WTC11 (cell line): ENCODE measurements around the gene CCDC82. TPM values are rescaled to one million over a fixed set of nuclear protein-coding genes. Genes with fewer than 3 reads are reported as not detected.

Experiments used
- ATAC-seq: fragments of 200-7000 bp; cut with Tn5 transposase; 2 replicates; pipeline ENCODE4 v1.10.0; 2021; ENCODE audit warnings: mild to moderate bottlenecking, moderate library complexity
- CTCF ChIA-PET: fragments of 300-600 bp; sonication (Branson Sonifier 250); formaldehyde crosslinking; loops from one replicate; lab custom pipeline; 2021; ENCODE audit warnings: antibody characterized with exemption; lab: Charles Lee
- POLR2A ChIA-PET: fragments of 350-600 bp; sonication (Branson Sonifier 250); formaldehyde crosslinking; loops from one replicate; lab custom pipeline; 2021; ENCODE audit warnings: antibody characterized with exemption; lab: Charles Lee
- DNase-seq: peaks from one replicate; pipeline ENCODE4 v3.0.0; 2021; ENCODE audit warnings: low spot score
- H3K27ac Mint-ChIP-seq: 2 replicates; pipeline ENCODE4 v1.8.0; 2021; ENCODE audit warnings: mixed read lengths
- H3K27me3 Mint-ChIP-seq: 2 replicates; pipeline ENCODE4 v1.8.0; 2021; ENCODE audit warnings: low read depth, mild to moderate bottlenecking, moderate library complexity, mixed read lengths
- H3K36me3 Mint-ChIP-seq: 2 replicates; pipeline ENCODE4 v1.8.0; 2021; ENCODE audit warnings: mixed read lengths
- H3K4me1 Mint-ChIP-seq: 2 replicates; pipeline ENCODE4 v1.8.0; 2022; ENCODE audit warnings: mixed read lengths
- H3K4me3 Mint-ChIP-seq: 2 replicates; pipeline ENCODE4 v1.8.0; 2021; ENCODE audit warnings: mild to moderate bottlenecking, moderate library complexity, mixed read lengths
- H3K9me3 Mint-ChIP-seq: 2 replicates; pipeline ENCODE4 v1.8.0; 2021; ENCODE audit warnings: mixed read lengths
- GTF2I ChIP-seq: fragments of 250-450 bp; sonication (Bioruptor Pico); conservative IDR thresholded peaks from 2 replicates; pipeline ENCODE4 v1.4.0; 2021; ENCODE audit warnings: mild to moderate bottlenecking
- JAZF1 ChIP-seq: fragments of 250-450 bp; sonication (Bioruptor Pico); IDR thresholded peaks from 2 replicates; pipeline ENCODE4 v1.9.0; 2021; ENCODE audit warnings: moderate library complexity, mild to moderate bottlenecking, inconsistent platforms
- MXD4 ChIP-seq: fragments of 250-450 bp; sonication (Bioruptor Pico); IDR thresholded peaks from 2 replicates; pipeline ENCODE4 v1.8.0; 2021; ENCODE audit warnings: mild to moderate bottlenecking, moderate library complexity, borderline replicate concordance
- RORB ChIP-seq: fragments of 250-450 bp; sonication (Bioruptor Pico); IDR thresholded peaks from 2 replicates; pipeline ENCODE4 v1.9.0; 2021; ENCODE audit warnings: mild to moderate bottlenecking
- TP53 ChIP-seq: sonication (generic); formaldehyde crosslinking; IDR thresholded peaks from 2 replicates; pipeline ENCODE4 v1.8.1; 2023; ENCODE audit warnings: mild to moderate bottlenecking, missing genetic modification reagents
- ZNF138 ChIP-seq: sonication (generic); formaldehyde crosslinking; conservative IDR thresholded peaks from 2 replicates; pipeline ENCODE4 v1.8.1; 2022; ENCODE audit warnings: mild to moderate bottlenecking, moderate library complexity, missing genetic modification reagents
- ZNF423 ChIP-seq: fragments of 250-450 bp; sonication (Bioruptor Pico); IDR thresholded peaks from 2 replicates; pipeline ENCODE4 v2.1.2; 2022; ENCODE audit warnings: mild to moderate bottlenecking, moderate library complexity
- ZNF671 ChIP-seq: fragments of 250-450 bp; sonication (Bioruptor Pico); IDR thresholded peaks from 2 replicates; pipeline ENCODE4 v1.8.0; 2021; ENCODE audit warnings: mild to moderate bottlenecking
- total RNA-seq: library from RNA; stranded (reverse); gene quantifications from 3 replicates; pipeline ENCODE4 v1.2.3, GENCODE V29; 2021
- TF ChIP-seq, protein P1 (sequence below): sonication (generic); formaldehyde crosslinking; IDR thresholded peaks from 2 replicates; pipeline ENCODE4 v1.8.1; 2023; ENCODE audit warnings: mild to moderate bottlenecking, missing genetic modification reagents, moderate library complexity
- TF ChIP-seq, protein P2 (sequence below): sonication (generic); formaldehyde crosslinking; IDR thresholded peaks from 2 replicates; pipeline ENCODE4 v1.8.1; 2023; ENCODE audit warnings: mild to moderate bottlenecking, missing genetic modification reagents, borderline replicate concordance
- TF ChIP-seq, protein P3 (sequence below): sonication (generic); formaldehyde crosslinking; IDR thresholded peaks from 2 replicates; pipeline ENCODE4 v1.8.1; 2023; ENCODE audit warnings: mild to moderate bottlenecking, missing genetic modification reagents, moderate library complexity
- TF ChIP-seq, protein P4 (sequence below): sonication (generic); formaldehyde crosslinking; IDR thresholded peaks from 2 replicates; pipeline ENCODE4 v1.8.0; 2022; ENCODE audit warnings: missing genetic modification reagents
- TF ChIP-seq, protein P5 (sequence below): sonication (generic); formaldehyde crosslinking; conservative IDR thresholded peaks from 2 replicates; pipeline ENCODE4 v1.8.1; 2022; ENCODE audit warnings: mild to moderate bottlenecking, missing genetic modification reagents
- TF ChIP-seq, protein P6 (sequence below): sonication (generic); formaldehyde crosslinking; IDR thresholded peaks from 2 replicates; pipeline ENCODE4 v1.8.1; 2023; ENCODE audit warnings: mild to moderate bottlenecking, missing genetic modification reagents
- TF ChIP-seq, protein P7 (sequence below): sonication (generic); formaldehyde crosslinking; IDR thresholded peaks from 2 replicates; pipeline ENCODE4 v1.8.0; 2023; ENCODE audit warnings: mild to moderate bottlenecking, missing genetic modification reagents

CCDC82 gene
- total RNA-seq, 1 experiment from 2014 or later = 16.3 TPM

DNA sequence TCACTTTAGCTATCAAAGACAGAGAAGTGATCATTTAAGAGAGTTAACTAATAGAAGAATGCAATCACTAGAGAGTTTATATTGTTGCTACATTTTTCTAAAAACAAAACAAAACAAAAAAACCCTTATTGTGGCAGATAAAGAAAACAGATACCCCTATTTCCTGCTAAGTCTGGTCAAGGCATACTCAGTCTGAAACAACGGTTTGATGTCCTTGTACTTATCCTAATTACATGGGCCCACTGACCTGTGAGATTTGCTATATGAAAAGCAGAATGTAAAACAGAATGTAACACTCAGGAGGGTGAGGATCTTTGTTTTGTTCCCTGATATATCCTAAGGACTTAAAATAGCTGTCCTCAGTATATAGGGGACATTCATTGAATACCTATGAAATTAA lies 71.3 kb downstream of the CCDC82 start:
- H3K27me3 Mint-ChIP-seq = no peaks in the 10 kb centered on the region
- DNase-seq (no peak), ATAC-seq (no peak)
- H3K4me1 Mint-ChIP-seq = peaks cover 69% of the 10 kb centered on the region
- ChIA-PET POLR2A (no interaction called here), CTCF (no interaction called here)
- no peak overlapping the region; the same call in 1 of the 2 replicates for H3K27ac Mint-ChIP-seq
- TF ChIP-seq, protein P1, sequence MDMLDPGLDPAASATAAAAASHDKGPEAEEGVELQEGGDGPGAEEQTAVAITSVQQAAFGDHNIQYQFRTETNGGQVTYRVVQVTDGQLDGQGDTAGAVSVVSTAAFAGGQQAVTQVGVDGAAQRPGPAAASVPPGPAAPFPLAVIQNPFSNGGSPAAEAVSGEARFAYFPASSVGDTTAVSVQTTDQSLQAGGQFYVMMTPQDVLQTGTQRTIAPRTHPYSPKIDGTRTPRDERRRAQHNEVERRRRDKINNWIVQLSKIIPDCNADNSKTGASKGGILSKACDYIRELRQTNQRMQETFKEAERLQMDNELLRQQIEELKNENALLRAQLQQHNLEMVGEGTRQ = no peak
- TF ChIP-seq ZNF423 (CRISPR knock-in tag) = no peak
- TF ChIP-seq TP53 (CRISPR knock-in tag) = no peak
- TF ChIP-seq, protein P2, sequence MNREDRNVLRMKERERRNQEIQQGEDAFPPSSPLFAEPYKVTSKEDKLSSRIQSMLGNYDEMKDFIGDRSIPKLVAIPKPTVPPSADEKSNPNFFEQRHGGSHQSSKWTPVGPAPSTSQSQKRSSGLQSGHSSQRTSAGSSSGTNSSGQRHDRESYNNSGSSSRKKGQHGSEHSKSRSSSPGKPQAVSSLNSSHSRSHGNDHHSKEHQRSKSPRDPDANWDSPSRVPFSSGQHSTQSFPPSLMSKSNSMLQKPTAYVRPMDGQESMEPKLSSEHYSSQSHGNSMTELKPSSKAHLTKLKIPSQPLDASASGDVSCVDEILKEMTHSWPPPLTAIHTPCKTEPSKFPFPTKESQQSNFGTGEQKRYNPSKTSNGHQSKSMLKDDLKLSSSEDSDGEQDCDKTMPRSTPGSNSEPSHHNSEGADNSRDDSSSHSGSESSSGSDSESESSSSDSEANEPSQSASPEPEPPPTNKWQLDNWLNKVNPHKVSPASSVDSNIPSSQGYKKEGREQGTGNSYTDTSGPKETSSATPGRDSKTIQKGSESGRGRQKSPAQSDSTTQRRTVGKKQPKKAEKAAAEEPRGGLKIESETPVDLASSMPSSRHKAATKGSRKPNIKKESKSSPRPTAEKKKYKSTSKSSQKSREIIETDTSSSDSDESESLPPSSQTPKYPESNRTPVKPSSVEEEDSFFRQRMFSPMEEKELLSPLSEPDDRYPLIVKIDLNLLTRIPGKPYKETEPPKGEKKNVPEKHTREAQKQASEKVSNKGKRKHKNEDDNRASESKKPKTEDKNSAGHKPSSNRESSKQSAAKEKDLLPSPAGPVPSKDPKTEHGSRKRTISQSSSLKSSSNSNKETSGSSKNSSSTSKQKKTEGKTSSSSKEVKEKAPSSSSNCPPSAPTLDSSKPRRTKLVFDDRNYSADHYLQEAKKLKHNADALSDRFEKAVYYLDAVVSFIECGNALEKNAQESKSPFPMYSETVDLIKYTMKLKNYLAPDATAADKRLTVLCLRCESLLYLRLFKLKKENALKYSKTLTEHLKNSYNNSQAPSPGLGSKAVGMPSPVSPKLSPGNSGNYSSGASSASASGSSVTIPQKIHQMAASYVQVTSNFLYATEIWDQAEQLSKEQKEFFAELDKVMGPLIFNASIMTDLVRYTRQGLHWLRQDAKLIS (CRISPR knock-in tag) = no peak
- no peak for TF ChIP-seq RORB (CRISPR knock-in tag)
- TF ChIP-seq, protein P3, sequence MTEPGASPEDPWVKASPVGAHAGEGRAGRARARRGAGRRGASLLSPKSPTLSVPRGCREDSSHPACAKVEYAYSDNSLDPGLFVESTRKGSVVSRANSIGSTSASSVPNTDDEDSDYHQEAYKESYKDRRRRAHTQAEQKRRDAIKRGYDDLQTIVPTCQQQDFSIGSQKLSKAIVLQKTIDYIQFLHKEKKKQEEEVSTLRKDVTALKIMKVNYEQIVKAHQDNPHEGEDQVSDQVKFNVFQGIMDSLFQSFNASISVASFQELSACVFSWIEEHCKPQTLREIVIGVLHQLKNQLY (CRISPR knock-in tag) = no peak
- TF ChIP-seq JAZF1 (CRISPR knock-in tag) = no peak
- TF ChIP-seq GTF2I (CRISPR knock-in tag) = no peak
- TF ChIP-seq MXD4 (CRISPR knock-in tag) = no peak
- no peak for TF ChIP-seq ZNF671 (CRISPR knock-in tag)
- TF ChIP-seq, protein P4, sequence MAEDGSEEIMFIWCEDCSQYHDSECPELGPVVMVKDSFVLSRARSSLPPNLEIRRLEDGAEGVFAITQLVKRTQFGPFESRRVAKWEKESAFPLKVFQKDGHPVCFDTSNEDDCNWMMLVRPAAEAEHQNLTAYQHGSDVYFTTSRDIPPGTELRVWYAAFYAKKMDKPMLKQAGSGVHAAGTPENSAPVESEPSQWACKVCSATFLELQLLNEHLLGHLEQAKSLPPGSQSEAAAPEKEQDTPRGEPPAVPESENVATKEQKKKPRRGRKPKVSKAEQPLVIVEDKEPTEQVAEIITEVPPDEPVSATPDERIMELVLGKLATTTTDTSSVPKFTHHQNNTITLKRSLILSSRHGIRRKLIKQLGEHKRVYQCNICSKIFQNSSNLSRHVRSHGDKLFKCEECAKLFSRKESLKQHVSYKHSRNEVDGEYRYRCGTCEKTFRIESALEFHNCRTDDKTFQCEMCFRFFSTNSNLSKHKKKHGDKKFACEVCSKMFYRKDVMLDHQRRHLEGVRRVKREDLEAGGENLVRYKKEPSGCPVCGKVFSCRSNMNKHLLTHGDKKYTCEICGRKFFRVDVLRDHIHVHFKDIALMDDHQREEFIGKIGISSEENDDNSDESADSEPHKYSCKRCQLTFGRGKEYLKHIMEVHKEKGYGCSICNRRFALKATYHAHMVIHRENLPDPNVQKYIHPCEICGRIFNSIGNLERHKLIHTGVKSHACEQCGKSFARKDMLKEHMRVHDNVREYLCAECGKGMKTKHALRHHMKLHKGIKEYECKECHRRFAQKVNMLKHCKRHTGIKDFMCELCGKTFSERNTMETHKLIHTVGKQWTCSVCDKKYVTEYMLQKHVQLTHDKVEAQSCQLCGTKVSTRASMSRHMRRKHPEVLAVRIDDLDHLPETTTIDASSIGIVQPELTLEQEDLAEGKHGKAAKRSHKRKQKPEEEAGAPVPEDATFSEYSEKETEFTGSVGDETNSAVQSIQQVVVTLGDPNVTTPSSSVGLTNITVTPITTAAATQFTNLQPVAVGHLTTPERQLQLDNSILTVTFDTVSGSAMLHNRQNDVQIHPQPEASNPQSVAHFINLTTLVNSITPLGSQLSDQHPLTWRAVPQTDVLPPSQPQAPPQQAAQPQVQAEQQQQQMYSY (CRISPR knock-in tag) = no peak
- TF ChIP-seq ZNF138 (CRISPR knock-in tag) = no peak
- TF ChIP-seq, protein P5, sequence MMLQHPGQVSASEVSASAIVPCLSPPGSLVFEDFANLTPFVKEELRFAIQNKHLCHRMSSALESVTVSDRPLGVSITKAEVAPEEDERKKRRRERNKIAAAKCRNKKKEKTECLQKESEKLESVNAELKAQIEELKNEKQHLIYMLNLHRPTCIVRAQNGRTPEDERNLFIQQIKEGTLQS (CRISPR knock-in tag) = no peak
- TF ChIP-seq, protein P6, sequence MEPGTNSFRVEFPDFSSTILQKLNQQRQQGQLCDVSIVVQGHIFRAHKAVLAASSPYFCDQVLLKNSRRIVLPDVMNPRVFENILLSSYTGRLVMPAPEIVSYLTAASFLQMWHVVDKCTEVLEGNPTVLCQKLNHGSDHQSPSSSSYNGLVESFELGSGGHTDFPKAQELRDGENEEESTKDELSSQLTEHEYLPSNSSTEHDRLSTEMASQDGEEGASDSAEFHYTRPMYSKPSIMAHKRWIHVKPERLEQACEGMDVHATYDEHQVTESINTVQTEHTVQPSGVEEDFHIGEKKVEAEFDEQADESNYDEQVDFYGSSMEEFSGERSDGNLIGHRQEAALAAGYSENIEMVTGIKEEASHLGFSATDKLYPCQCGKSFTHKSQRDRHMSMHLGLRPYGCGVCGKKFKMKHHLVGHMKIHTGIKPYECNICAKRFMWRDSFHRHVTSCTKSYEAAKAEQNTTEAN = no peak
- TF ChIP-seq, protein P7, sequence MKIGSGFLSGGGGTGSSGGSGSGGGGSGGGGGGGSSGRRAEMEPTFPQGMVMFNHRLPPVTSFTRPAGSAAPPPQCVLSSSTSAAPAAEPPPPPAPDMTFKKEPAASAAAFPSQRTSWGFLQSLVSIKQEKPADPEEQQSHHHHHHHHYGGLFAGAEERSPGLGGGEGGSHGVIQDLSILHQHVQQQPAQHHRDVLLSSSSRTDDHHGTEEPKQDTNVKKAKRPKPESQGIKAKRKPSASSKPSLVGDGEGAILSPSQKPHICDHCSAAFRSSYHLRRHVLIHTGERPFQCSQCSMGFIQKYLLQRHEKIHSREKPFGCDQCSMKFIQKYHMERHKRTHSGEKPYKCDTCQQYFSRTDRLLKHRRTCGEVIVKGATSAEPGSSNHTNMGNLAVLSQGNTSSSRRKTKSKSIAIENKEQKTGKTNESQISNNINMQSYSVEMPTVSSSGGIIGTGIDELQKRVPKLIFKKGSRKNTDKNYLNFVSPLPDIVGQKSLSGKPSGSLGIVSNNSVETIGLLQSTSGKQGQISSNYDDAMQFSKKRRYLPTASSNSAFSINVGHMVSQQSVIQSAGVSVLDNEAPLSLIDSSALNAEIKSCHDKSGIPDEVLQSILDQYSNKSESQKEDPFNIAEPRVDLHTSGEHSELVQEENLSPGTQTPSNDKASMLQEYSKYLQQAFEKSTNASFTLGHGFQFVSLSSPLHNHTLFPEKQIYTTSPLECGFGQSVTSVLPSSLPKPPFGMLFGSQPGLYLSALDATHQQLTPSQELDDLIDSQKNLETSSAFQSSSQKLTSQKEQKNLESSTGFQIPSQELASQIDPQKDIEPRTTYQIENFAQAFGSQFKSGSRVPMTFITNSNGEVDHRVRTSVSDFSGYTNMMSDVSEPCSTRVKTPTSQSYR (CRISPR knock-in tag) = no peak
- H3K36me3 Mint-ChIP-seq = no peaks in the 10 kb centered on the region
- no peak overlapping the region for H3K4me3 Mint-ChIP-seq
- H3K9me3 Mint-ChIP-seq = no peaks in the 10 kb centered on the region
